ENCODE data around the gene LHFPL4. TPM values are rescaled to one million over a fixed set of nuclear protein-coding genes. Genes with fewer than 3 reads are reported as not detected.

Gene LHFPL4
- total RNA-seq, 2 experiments from 2014 or later, result not detected

- no peaks in the 10 kb centered on the region for H4K20me1 ChIP-seq (ENCODE audit: insufficient read depth, low read length)
- no peak overlapping the region for H3K27ac ChIP-seq (ENCODE audit: low read depth, low read length, poor library complexity, severe bottlenecking)
- H2AFZ ChIP-seq (ENCODE audit: low read length), result no peak overlapping the region
- no peak overlapping the region for H3K4me2 ChIP-seq (ENCODE audit: low read length)
- H3K4me1 ChIP-seq (ENCODE audit: insufficient read depth, low read length, poor library complexity, severe bottlenecking), result peaks cover 6% of the 10 kb centered on the region
- DNase-seq (ENCODE audit: low spot score), result no peak
- H3K9me2 ChIP-seq (ENCODE audit: insufficient read depth, low read length), result no peaks in the 10 kb centered on the region
- ChIA-PET POLR2A (interaction anchor here (1.4 kb wide), 1 partner anchor 8 kb away, joined by 4 read pairs; no protein-coding TSS in a partner anchor), CTCF (ENCODE audit: unreplicated experiment) (interaction anchor here (0.6 to 0.9 kb wide), 3 partner anchors 66 to 328 kb away, joined by 3 read pairs; no protein-coding TSS in a partner anchor)
- TF ChIP-seq, protein P1, sequence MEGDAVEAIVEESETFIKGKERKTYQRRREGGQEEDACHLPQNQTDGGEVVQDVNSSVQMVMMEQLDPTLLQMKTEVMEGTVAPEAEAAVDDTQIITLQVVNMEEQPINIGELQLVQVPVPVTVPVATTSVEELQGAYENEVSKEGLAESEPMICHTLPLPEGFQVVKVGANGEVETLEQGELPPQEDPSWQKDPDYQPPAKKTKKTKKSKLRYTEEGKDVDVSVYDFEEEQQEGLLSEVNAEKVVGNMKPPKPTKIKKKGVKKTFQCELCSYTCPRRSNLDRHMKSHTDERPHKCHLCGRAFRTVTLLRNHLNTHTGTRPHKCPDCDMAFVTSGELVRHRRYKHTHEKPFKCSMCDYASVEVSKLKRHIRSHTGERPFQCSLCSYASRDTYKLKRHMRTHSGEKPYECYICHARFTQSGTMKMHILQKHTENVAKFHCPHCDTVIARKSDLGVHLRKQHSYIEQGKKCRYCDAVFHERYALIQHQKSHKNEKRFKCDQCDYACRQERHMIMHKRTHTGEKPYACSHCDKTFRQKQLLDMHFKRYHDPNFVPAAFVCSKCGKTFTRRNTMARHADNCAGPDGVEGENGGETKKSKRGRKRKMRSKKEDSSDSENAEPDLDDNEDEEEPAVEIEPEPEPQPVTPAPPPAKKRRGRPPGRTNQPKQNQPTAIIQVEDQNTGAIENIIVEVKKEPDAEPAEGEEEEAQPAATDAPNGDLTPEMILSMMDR (conservative IDR thresholded peaks at IDR 0.05; ENCODE audit: low read length), result no peak
- TF ChIP-seq EZH2phosphoT487 (IDR thresholded peaks at IDR 0.05; ENCODE audit: borderline replicate concordance, low read depth, low read length), result no peak
- no peaks in the 10 kb centered on the region for H3K79me2 ChIP-seq (ENCODE audit: insufficient read depth, low read depth, low read length)
- no peaks in the 10 kb centered on the region for H3K36me3 ChIP-seq (ENCODE audit: insufficient read depth, low read length)
- no TSS peak for BruUV-seq (replicated peaks)
- H3K4me3 ChIP-seq (ENCODE audit: low read depth, low read length, poor library complexity, severe bottlenecking), result no peak overlapping the region
- no peaks in the 10 kb centered on the region for H3K9me3 ChIP-seq (ENCODE audit: low read length)
- intact Hi-C loops (cut with micrococcal nuclease; ENCODE audit: unreplicated experiment), result loop anchor here (2.0 kb wide), 1 partner anchor 148 kb away; no protein-coding TSS in a partner anchor
These were observed 52.4 kb downstream of the LHFPL4 start for GRCh38 chr3:9501226-9501625.

GRCh38 chr3:9500108-9501050 lies 53.2 kb downstream of the LHFPL4 start:
- no peak for TF ChIP-seq EZH2phosphoT487 (IDR thresholded peaks at IDR 0.05; ENCODE audit: borderline replicate concordance, low read depth, low read length)
- TF ChIP-seq, protein P1 (conservative IDR thresholded peaks at IDR 0.05; ENCODE audit: low read length), result peak; percentile 79
- ChIA-PET CTCF (ENCODE audit: unreplicated experiment) (interaction anchor here (0.6 to 0.9 kb wide), 2 partner anchors 65 to 145 kb away, joined by 3 read pairs; no protein-coding TSS in a partner anchor), POLR2A (no interaction called here)
- H3K9me3 ChIP-seq (ENCODE audit: low read length), result no peaks in the 10 kb centered on the region
- H3K4me3 ChIP-seq (ENCODE audit: low read depth, low read length, poor library complexity, severe bottlenecking), result no peak overlapping the region
- no peak overlapping the region for H3K4me2 ChIP-seq (ENCODE audit: low read length)
- no TSS peak for BruUV-seq (replicated peaks)
- H3K9me2 ChIP-seq (ENCODE audit: insufficient read depth, low read length), result no peaks in the 10 kb centered on the region
- H3K79me2 ChIP-seq (ENCODE audit: insufficient read depth, low read depth, low read length), result no peaks in the 10 kb centered on the region
- peaks cover 6% of the 10 kb centered on the region for H3K4me1 ChIP-seq (ENCODE audit: insufficient read depth, low read length, poor library complexity, severe bottlenecking)
- DNase-seq (ENCODE audit: low spot score), result peak; percentile 57
- H3K36me3 ChIP-seq (ENCODE audit: insufficient read depth, low read length), result no peaks in the 10 kb centered on the region
- no peak overlapping the region for H3K27ac ChIP-seq (ENCODE audit: low read depth, low read length, poor library complexity, severe bottlenecking)
- H2AFZ ChIP-seq (ENCODE audit: low read length), result no peak overlapping the region
- intact Hi-C loops (cut with micrococcal nuclease; ENCODE audit: unreplicated experiment), result loop anchor here (2.0 kb wide), 1 partner anchor 148 kb away; no protein-coding TSS in a partner anchor
- H4K20me1 ChIP-seq (ENCODE audit: insufficient read depth, low read length), result no peaks in the 10 kb centered on the region

All from OCI-LY7 (cell line).